ENCODE measurements around the gene RALGDS. TPM values are rescaled to one million over a fixed set of nuclear protein-coding genes. Genes with fewer than 3 reads are reported as not detected.

RALGDS gene
- total and polyA plus RNA-seq, 2 donors (not counting 1 experiment from before 2014, with no cell fraction given) = 62.4 to 88.0 TPM

DNA sequence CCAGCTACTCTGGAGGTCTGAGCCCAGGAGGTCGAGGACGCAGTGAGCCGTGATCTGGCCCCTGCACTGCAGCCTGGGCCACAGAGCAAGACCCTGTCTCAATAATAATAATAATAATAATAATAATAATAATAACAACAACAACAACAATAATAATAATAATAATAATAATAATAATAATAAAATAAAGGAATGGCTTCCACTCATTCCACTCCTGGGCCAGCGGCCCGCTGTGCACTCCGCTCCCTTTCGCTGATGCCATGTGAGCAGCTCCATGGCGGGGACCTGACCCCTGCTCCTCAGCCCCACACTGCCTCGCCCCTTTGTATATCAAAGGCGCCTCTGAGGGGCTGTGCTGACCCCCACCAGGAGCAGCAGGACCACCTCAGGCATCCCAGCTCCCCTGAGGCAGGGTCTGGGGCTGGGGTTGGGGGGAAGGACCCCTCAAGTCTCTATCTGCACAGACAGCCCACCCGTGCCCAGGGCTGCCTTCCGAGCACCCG, 22.6 kb upstream of the RALGDS start:
- Mint-ChIP-seq H3K4me3 (peak overlapping the region; percentile 84), H3K9me3 (ENCODE audit: insufficient read depth) (no peaks in the 10 kb centered on the region), H3K4me1 (peaks cover 66% of the 10 kb centered on the region), H3K27ac (peak overlapping the region; percentile 86), H3K27me3 (no peaks in the 10 kb centered on the region)
- Histone ChIP-seq H3K36me3 (replicated peaks in 1 of 2; ENCODE audit: control extremely low read depth in 1 of 2, control insufficient read depth in 1 of 2, extremely low read depth in 1 of 2, insufficient read depth in 2 of 2, low read length in 1 of 2) (no peaks in the 10 kb centered on the region), H3K27me3 (replicated peaks in 1 of 4; ENCODE audit: control extremely low read depth in 1 of 4, control insufficient read depth in 3 of 4, insufficient read depth in 4 of 4, low read length in 3 of 4) (no peaks in the 10 kb centered on the region), H3K4me1 (ENCODE audit: control insufficient read depth in 2 of 2, insufficient read depth in 2 of 2, low read length in 2 of 2) (peaks cover 29 to 56% of the 10 kb centered on the region in 2 donors), H3K9ac (ENCODE audit: low read length) (peak overlapping the region; percentile 52), H3K79me2 (ENCODE audit: control insufficient read depth, insufficient read depth, low read length) (peaks cover 90% of the 10 kb centered on the region), H3K9me3 (ENCODE audit: control extremely low read depth in 1 of 3, control insufficient read depth in 2 of 3, insufficient read depth in 1 of 3, low read length in 2 of 3) (no peaks in the 10 kb centered on the region), H3K4me3 (ENCODE audit: control extremely low read depth in 1 of 5, extremely low read depth in 1 of 5, insufficient read depth in 1 of 5, low read depth in 2 of 5, low read length in 4 of 5) (peak overlapping the region in 4 of 5 experiments; percentile 28 to 43 (median 38)), H2AFZ (ENCODE audit: insufficient read depth, low read depth, low read length, poor library complexity, severe bottlenecking) (no peak overlapping the region), H4K20me1 (ENCODE audit: control insufficient read depth, insufficient read depth, low read length, poor library complexity, severe bottlenecking) (peaks cover 77% of the 10 kb centered on the region), H3K27ac (ENCODE audit: low read length in 2 of 2) (peak overlapping the region; percentile 64 to 67), H3K4me2 (replicated peaks; ENCODE audit: low read depth, low read length, poor library complexity, severe bottlenecking) (peak overlapping the region; percentile 85)
- ChIA-PET POLR2A (interaction anchor here (0.6 to 1.9 kb wide), 10 partner anchors 8 to 335 kb away, joined by 3 to 22 read pairs (median 5); partner anchors contain the start of genes GTF3C5, RALGDS and SLC2A6), CTCF (interaction anchor here (0.6 to 12.7 kb wide), 24 partner anchors 10 to 599 kb away, joined by 3 to 599 read pairs (median 6); partner anchors contain the start of genes GTF3C5 and RALGDS)
- no peak for DNase-seq
- intact Hi-C loops (cut with micrococcal nuclease) = loop anchor here (1.0 to 2.0 kb wide), 7 partner anchors 10 to 255 kb away; partner anchors contain the start of genes GTF3C5 and RALGDS
- 82% methylated on average over 8 of the region's 13 CpGs for WGBS (ENCODE audit: insufficient coverage)
- ATAC-seq (ENCODE audit: low read depth) = no peak
- TF ChIP-seq, protein P1, sequence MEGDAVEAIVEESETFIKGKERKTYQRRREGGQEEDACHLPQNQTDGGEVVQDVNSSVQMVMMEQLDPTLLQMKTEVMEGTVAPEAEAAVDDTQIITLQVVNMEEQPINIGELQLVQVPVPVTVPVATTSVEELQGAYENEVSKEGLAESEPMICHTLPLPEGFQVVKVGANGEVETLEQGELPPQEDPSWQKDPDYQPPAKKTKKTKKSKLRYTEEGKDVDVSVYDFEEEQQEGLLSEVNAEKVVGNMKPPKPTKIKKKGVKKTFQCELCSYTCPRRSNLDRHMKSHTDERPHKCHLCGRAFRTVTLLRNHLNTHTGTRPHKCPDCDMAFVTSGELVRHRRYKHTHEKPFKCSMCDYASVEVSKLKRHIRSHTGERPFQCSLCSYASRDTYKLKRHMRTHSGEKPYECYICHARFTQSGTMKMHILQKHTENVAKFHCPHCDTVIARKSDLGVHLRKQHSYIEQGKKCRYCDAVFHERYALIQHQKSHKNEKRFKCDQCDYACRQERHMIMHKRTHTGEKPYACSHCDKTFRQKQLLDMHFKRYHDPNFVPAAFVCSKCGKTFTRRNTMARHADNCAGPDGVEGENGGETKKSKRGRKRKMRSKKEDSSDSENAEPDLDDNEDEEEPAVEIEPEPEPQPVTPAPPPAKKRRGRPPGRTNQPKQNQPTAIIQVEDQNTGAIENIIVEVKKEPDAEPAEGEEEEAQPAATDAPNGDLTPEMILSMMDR (IDR thresholded peaks at IDR 0.05) = no peak
- no peak for TF ChIP-seq EZH2 (IDR thresholded peaks at IDR 0.05; ENCODE audit: borderline replicate concordance, insufficient read depth, low read depth, low read length, poor library complexity, severe bottlenecking)
